H1 (cell line): ENCODE results near the gene MGST1. TPM values are rescaled to one million over a fixed set of nuclear protein-coding genes. Genes with fewer than 3 reads are reported as not detected.

Experiments used
- CTCF ChIA-PET: fragments of 300-600 bp; sonication (Branson Sonifier 250); formaldehyde crosslinking; loops from one replicate; lab custom pipeline; 2021; ENCODE audit not compliant: partially characterized antibody; lab: Charles Lee
- POLR2A ChIA-PET: fragments of 300-600 bp; sonication (Branson Sonifier 250); formaldehyde crosslinking; loops from one replicate; lab custom pipeline; 2021; ENCODE audit warnings: inconsistent platforms; ENCODE audit not compliant: partially characterized antibody; lab: Charles Lee
- DNase-seq, 2 experiments: peaks; one replicate each; pipeline versions ENCODE4 v3.0.0 to v3.0.0-alpha.2; 2010 to 2022; ENCODE audit warnings: low spot score in 2 of 2, low read depth in 1 of 2, mixed read lengths in 1 of 2
- FAIRE-seq: peaks from 2 replicates; lab custom pipeline; 2011; peaks lifted over from hg19 to GRCh38; lab: Jason Lieb, UNC
- H2AFZ ChIP-seq: 2 replicates; pipeline ENCODE4 v1.8.1; 2012; ENCODE audit warnings: low read length, inconsistent platforms
- H2AK5ac ChIP-seq: 2 replicates; pipeline ENCODE4 v1.6.1; 2013; ENCODE audit warnings: low read depth, low read length
- H2BK120ac ChIP-seq: replicated peaks from 2 replicates; pipeline ENCODE3; 2013; ENCODE audit warnings: low read depth, low read length, inconsistent platforms
- H2BK12ac ChIP-seq: 2 replicates; pipeline ENCODE4 v1.6.1; 2013; ENCODE audit warnings: low read depth, low read length
- H2BK15ac ChIP-seq: 2 replicates; pipeline ENCODE4 v1.6.1; 2013; ENCODE audit warnings: low read length
- H2BK20ac ChIP-seq: 2 replicates; pipeline ENCODE4 v1.6.1; 2013; ENCODE audit warnings: low read length
- H2BK5ac ChIP-seq: 2 replicates; pipeline ENCODE4 v1.6.1; 2013; ENCODE audit warnings: low read depth, low read length
- H3K14ac ChIP-seq: 2 replicates; pipeline ENCODE4 v1.6.1; 2013; ENCODE audit warnings: inconsistent platforms; ENCODE audit not compliant: insufficient read length
- H3K18ac ChIP-seq: 2 replicates; pipeline ENCODE4 v1.6.1; 2013; ENCODE audit warnings: low read length; ENCODE audit errors: extremely low read depth
- H3K23ac ChIP-seq: 2 replicates; pipeline ENCODE4 v1.6.1; 2013; ENCODE audit warnings: inconsistent platforms; ENCODE audit not compliant: insufficient read length
- H3K23me2 ChIP-seq: 2 replicates; pipeline ENCODE4 v1.6.1; 2013; ENCODE audit warnings: low read depth, low read length
- H3K27ac ChIP-seq: 2 replicates; pipeline ENCODE4 v1.6.1; 2011; ENCODE audit warnings: low read depth, low read length, inconsistent platforms
- H3K27me3 ChIP-seq, 4 experiments: replicated peaks in 1 of 4; 1 replicate in 1 of 4; 2 replicates in 3 of 4; pipeline versions ENCODE4 v1.6.1 to v1.8.1; 2011 to 2013; ENCODE audit warnings: low read length in 3 of 4, mild to moderate bottlenecking in 3 of 4, inconsistent platforms in 2 of 4, mixed read lengths in 2 of 4, moderate library complexity in 1 of 4; ENCODE audit not compliant: control insufficient read depth in 3 of 4, insufficient read depth in 3 of 4; ENCODE audit errors: extremely low read depth in 1 of 4
- H3K36me3 ChIP-seq, 4 experiments: 2 replicates each; pipeline versions ENCODE4 v1.6.1 to v1.8.1; 2011 to 2013; ENCODE audit warnings: mild to moderate bottlenecking in 4 of 4, low read length in 3 of 4, moderate library complexity in 2 of 4, control low read depth in 1 of 4, inconsistent platforms in 1 of 4; ENCODE audit not compliant: insufficient read depth in 4 of 4, control insufficient read depth in 2 of 4
- H3K4ac ChIP-seq: replicated peaks from 2 replicates; pipeline ENCODE3; 2013; ENCODE audit warnings: low read length, low read depth, mixed read lengths, inconsistent platforms; ENCODE audit not compliant: insufficient read length
- H3K4me1 ChIP-seq, 4 experiments: replicated peaks in 1 of 4; 1 replicate in 1 of 4; 2 replicates in 3 of 4; pipeline versions ENCODE4 v1.6.1 to v1.8.1; 2011 to 2013; ENCODE audit warnings: low read length in 3 of 4, inconsistent platforms in 2 of 4, mixed read lengths in 1 of 4; ENCODE audit not compliant: insufficient read depth in 4 of 4, control insufficient read depth in 3 of 4
- H3K4me2 ChIP-seq, 2 experiments: 2 replicates each; pipeline versions ENCODE4 v1.6.1 to v1.8.1; 2011 to 2013; ENCODE audit warnings: low read depth in 2 of 2, low read length in 2 of 2, control low read depth in 1 of 2, inconsistent platforms in 1 of 2, mild to moderate bottlenecking in 1 of 2; ENCODE audit not compliant: insufficient read depth in 1 of 2
- H3K4me3 ChIP-seq, 4 experiments: fragments of 200-600, 300-600 bp in 1 of 4; sonication (generic), shearing (Covaris generic), sonication (Bioruptor Twin) in 1 of 4; 2 replicates each; pipeline versions ENCODE4 v1.5.1 to v1.8.1; 2011 to 2016; ENCODE audit warnings: low read length in 4 of 4, low read depth in 3 of 4, control low read depth in 2 of 4, inconsistent platforms in 2 of 4, mild to moderate bottlenecking in 2 of 4, mixed read lengths in 1 of 4, moderate library complexity in 1 of 4; ENCODE audit not compliant: insufficient read depth in 2 of 4; ENCODE audit errors: extremely low read depth in 1 of 4
- H3K56ac ChIP-seq: replicated peaks from 2 replicates; pipeline ENCODE3; 2013; ENCODE audit warnings: low read depth, mild to moderate bottlenecking, mixed read lengths, low read length, inconsistent platforms; ENCODE audit not compliant: insufficient read length
- H3K79me1 ChIP-seq: 2 replicates; pipeline ENCODE4 v1.6.1; 2013; ENCODE audit warnings: low read depth, low read length, control low read depth
- H3K79me2 ChIP-seq, 2 experiments: 2 replicates each; pipeline versions ENCODE4 v1.6.1 to v1.8.1; 2012 to 2013; ENCODE audit warnings: low read length in 2 of 2, mild to moderate bottlenecking in 2 of 2, inconsistent platforms in 1 of 2; ENCODE audit not compliant: insufficient read depth in 2 of 2, control insufficient read depth in 1 of 2
- H3K9ac ChIP-seq, 4 experiments: replicated peaks in 1 of 4; 1 replicate in 1 of 4; 2 replicates in 3 of 4; pipeline versions ENCODE4 v1.6.1 to v1.8.1; 2011 to 2013; ENCODE audit warnings: low read depth in 3 of 4, low read length in 3 of 4, control low read depth in 2 of 4, mild to moderate bottlenecking in 2 of 4, moderate library complexity in 2 of 4, inconsistent platforms in 1 of 4; ENCODE audit errors: extremely low read depth in 1 of 4
- H3K9me3 ChIP-seq, 2 experiments: 2 replicates each; pipeline versions ENCODE4 v1.6.1 to v1.8.1; 2012 to 2013; ENCODE audit warnings: mild to moderate bottlenecking in 2 of 2, moderate library complexity in 2 of 2, control low read depth in 1 of 2, inconsistent platforms in 1 of 2, low read depth in 1 of 2, low read length in 1 of 2, mixed read lengths in 1 of 2; ENCODE audit not compliant: insufficient read depth in 2 of 2
- H4K20me1 ChIP-seq, 2 experiments: replicated peaks in 1 of 2; 2 replicates each; pipeline versions ENCODE3 to v1.8.1; 2011 to 2013; ENCODE audit warnings: inconsistent platforms in 2 of 2, low read length in 2 of 2, mild to moderate bottlenecking in 1 of 2; ENCODE audit not compliant: insufficient read depth in 2 of 2, control insufficient read depth in 1 of 2
- H4K5ac ChIP-seq: 2 replicates; pipeline ENCODE4 v1.6.1; 2013; ENCODE audit warnings: low read length, low read depth, mixed read lengths, inconsistent platforms; ENCODE audit not compliant: insufficient read length
- H4K8ac ChIP-seq: 2 replicates; pipeline ENCODE4 v1.8.0; 2013; ENCODE audit warnings: mild to moderate bottlenecking, moderate library complexity, low read length, inconsistent platforms; ENCODE audit not compliant: insufficient read depth; ENCODE audit errors: extremely low read depth
- H4K91ac ChIP-seq: replicated peaks from 2 replicates; pipeline ENCODE3; 2013; ENCODE audit warnings: low read length, mixed read lengths, inconsistent platforms; ENCODE audit not compliant: insufficient read length
- POLR2AphosphoS5 ChIP-seq: IDR thresholded peaks from 2 replicates; pipeline ENCODE4 v1.6.1; 2011; ENCODE audit warnings: low read depth, low read length
- POU5F1 ChIP-seq: IDR thresholded peaks from 2 replicates; pipeline ENCODE4 v1.6.1; 2011; ENCODE audit warnings: low read depth, mild to moderate bottlenecking, low read length, moderate library complexity
- RXRA ChIP-seq: IDR thresholded peaks from 2 replicates; pipeline ENCODE4 v1.6.1; 2011; ENCODE audit warnings: low read depth, mild to moderate bottlenecking, low read length, moderate library complexity; ENCODE audit not compliant: insufficient read depth
- SIRT6 ChIP-seq: IDR thresholded peaks from one replicate; pipeline ENCODE4 v1.7.1; 2012; ENCODE audit warnings: low read length, inconsistent platforms
- SIX5 ChIP-seq: IDR thresholded peaks from 2 replicates; pipeline ENCODE4 v1.6.1; 2011; ENCODE audit warnings: mild to moderate bottlenecking, low read depth, low read length
- TEAD4 ChIP-seq: IDR thresholded peaks from 2 replicates; pipeline ENCODE4 v1.6.1; 2012; ENCODE audit warnings: low read depth, low read length, inconsistent platforms, mixed read lengths
- WGBS, 2 experiments: shearing (Covaris generic) in 1 of 2; methylation state at CpG; one replicate each; pipeline versions ENCODE4 v1.1.6 to v1.1.7; 2013 to 2015; ENCODE audit warnings: low lambda C conversion rate in 2 of 2, mixed read lengths in 2 of 2, inconsistent platforms in 1 of 2, low coverage in 1 of 2, missing lambda C conversion rate in 1 of 2; ENCODE audit not compliant: insufficient replicate concordance in 2 of 2, insufficient coverage in 1 of 2, insufficient read length in 1 of 2; ENCODE audit errors: extremely low coverage in 1 of 2, missing lambda C conversion rate in 1 of 2; 5-methylcytosine and 5-hydroxymethylcytosine counted together
- polyA plus RNA-seq, 7 experiments: library from polyadenylated mRNA; depleted of rRNA in 3 of 7; stranded (reverse) in 5 of 7; unstranded in 2 of 7; fragments of >200 nt in 5 of 7; fragments of 200-250 nt in 2 of 7; gene quantifications; 1 replicate in 5 of 7; 2 replicates in 1 of 7; 4 replicates in 1 of 7; pipeline versions ENCODE4 v1.2.1 to v1.2.3, GENCODE V29; 2011 to 2013; ENCODE audit warnings: missing spikeins in 2 of 7, mixed read lengths in 2 of 7
- total RNA-seq: library from RNA; stranded (reverse); fragmentation: NEBNext Ultra II Directional; extraction: Animal tissue kit (Norgen Biotek cat#: 25700); gene quantifications from 2 replicates; pipeline ENCODE4 v1.2.1, GENCODE V29; 2021

Gene MGST1
- total and polyA plus RNA-seq, 2 of the 8 experiments (the other 6 are each of a cell fraction or from before 2014, with no cell fraction given): 442 to 478 TPM

DNA sequence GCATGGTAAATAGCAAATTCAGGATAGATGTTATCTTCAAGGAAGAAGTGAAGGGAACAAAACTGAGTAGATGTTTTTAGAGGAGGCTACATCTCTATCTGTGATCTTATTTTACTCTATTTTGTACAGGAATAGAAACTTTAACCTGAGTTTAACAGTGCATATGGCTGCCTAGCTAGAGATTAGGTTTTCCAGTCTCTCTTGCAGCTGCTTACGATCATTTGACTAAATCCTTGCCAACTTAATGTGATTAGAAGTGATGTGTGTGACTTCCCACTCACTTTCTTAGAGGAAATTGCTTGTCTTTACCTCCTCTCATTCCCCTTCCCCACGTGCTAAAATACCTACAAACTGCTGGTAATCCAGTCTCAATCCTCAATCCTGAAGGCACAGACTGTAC lies 43.5 kb upstream of the MGST1 start:
- ChIA-PET POLR2A (no interaction called here), CTCF (interaction anchor here (1.4 kb wide), 1 partner anchor 19 kb away, joined by 4 read pairs; no protein-coding TSS in a partner anchor)
- Histone ChIP-seq H2BK12ac (no peak overlapping the region), H3K79me2 (no peaks in the 10 kb centered on the region), H3K27me3 (no peaks in the 10 kb centered on the region), H3K27ac (no peak overlapping the region), H4K5ac (no peak overlapping the region), H3K4me2 (no peak overlapping the region), H2BK5ac (no peak overlapping the region), H3K18ac (no peak overlapping the region), H3K9ac (no peak overlapping the region), H3K9me3 (no peaks in the 10 kb centered on the region), H2AFZ (0 out of 2 replicates have a peak overlapping the region, but pooled peaks have one; percentile 21), H2AK5ac (no peak overlapping the region), H3K4me1 (no peaks in the 10 kb centered on the region), H3K23ac (no peak overlapping the region), H3K36me3 (no peaks in the 10 kb centered on the region), H3K79me1 (no peaks in the 10 kb centered on the region), H2BK20ac (no peak overlapping the region), H4K91ac (no peak overlapping the region), H3K56ac (peak overlapping the region; percentile 10), H3K4ac (no peak overlapping the region), H3K23me2 (no peaks in the 10 kb centered on the region; the same call in 1 of the 2 replicates), H2BK15ac (no peak overlapping the region), H2BK120ac (no peak overlapping the region), H4K8ac (no peak overlapping the region), H3K4me3 (no peak overlapping the region), H3K14ac (no peak overlapping the region), H4K20me1 (no peaks in the 10 kb centered on the region)
- FAIRE-seq: no peak
- TF ChIP-seq TEAD4 (no peak), SIX5 (no peak), SIRT6 (no peak), POU5F1 (no peak), POLR2AphosphoS5 (no peak), RXRA (no peak)
- WGBS, 2 experiments: 81% methylated on average over 2 of the region's 2 CpGs; no CpG with 5 or more reads in 1 of the 2 experiments
- no peak for DNase-seq
